Subcutaneous adipose tissue (tissue), 4 donors: ENCODE results near the gene HYAL4. TPM values are rescaled to one million over a fixed set of nuclear protein-coding genes. Genes with fewer than 3 reads are reported as not detected.

ENCODE experiments used
- total RNA-seq, 4 donors: library from RNA; depleted of rRNA; stranded (reverse); fragments of >200 nt; gene quantifications; one replicate each; pipeline ENCODE4 v1.1.0, GENCODE V29; 2016
- TF ChIP-seq, protein P1 (sequence below): fragments of 450-650 bp; IDR thresholded peaks from one replicate; pipeline ENCODE4 v1.5.1; 2016; ENCODE audit warnings: low read depth, mild to moderate bottlenecking, control low read depth, antibody characterized with exemption, moderate library complexity

The HYAL4 gene
- total RNA-seq, 4 donors from 2014 or later: 0.17 TPM; not detected in 3

DNA sequence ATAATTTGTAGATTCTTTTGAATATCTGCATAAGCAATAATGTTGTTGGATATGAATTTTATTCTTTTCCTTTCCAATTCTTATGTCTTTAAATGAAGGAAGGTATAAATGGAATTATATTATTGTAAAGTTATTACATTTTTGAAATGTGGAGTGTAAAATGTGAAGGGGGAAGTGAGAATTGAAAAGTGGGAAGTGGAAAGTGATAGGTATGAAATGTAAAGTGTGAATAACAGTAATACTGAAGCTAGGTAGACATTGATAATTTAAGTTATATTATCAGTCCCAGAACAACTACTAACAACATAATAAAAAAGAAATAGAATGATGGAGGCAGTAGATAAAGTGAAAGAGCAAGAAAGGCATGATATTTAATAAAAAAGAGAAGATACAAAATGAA is 39.7 kb upstream of the HYAL4 start:
- TF ChIP-seq, protein P1, sequence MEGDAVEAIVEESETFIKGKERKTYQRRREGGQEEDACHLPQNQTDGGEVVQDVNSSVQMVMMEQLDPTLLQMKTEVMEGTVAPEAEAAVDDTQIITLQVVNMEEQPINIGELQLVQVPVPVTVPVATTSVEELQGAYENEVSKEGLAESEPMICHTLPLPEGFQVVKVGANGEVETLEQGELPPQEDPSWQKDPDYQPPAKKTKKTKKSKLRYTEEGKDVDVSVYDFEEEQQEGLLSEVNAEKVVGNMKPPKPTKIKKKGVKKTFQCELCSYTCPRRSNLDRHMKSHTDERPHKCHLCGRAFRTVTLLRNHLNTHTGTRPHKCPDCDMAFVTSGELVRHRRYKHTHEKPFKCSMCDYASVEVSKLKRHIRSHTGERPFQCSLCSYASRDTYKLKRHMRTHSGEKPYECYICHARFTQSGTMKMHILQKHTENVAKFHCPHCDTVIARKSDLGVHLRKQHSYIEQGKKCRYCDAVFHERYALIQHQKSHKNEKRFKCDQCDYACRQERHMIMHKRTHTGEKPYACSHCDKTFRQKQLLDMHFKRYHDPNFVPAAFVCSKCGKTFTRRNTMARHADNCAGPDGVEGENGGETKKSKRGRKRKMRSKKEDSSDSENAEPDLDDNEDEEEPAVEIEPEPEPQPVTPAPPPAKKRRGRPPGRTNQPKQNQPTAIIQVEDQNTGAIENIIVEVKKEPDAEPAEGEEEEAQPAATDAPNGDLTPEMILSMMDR: no peak

DNA sequence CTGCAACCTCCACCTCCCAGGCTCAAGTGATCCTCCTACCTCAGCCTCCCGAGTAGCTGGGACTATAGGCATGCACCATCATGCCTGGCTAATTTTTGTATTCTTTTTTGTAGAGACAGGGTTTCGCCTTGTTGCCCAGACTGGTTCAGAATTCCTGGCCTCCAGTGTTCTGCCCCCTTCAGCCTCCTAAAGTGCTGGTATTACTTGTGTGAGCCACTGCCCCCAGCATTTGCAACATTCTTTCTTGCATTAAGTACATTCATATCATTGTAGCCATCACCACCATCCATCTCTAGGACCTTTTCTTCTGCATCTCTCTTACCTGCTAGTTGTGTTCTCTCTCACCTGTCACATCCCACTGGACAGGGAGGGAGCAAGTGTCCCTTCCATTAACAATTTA is 35.5 kb upstream of the HYAL4 start:
- TF ChIP-seq, protein P1: no peak

DNA sequence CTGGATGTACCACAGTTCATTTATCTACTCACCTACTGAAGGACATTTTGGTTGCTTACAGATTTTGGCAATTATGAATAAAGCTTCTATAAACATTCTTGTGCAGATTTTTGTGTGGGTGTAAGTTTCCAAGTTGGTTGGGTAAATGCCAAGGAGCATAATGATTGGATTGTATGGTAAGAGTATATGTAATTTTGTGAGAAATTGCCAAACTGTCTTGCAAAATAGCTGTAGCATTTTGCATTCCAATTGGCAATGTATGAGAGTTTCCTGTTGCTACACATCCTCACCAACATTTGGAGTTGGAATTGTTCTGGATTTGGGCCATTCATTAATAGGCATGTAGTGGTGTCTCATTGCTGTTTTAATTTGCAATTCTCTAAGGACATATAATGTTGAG is 33.9 kb upstream of the HYAL4 start:
- TF ChIP-seq, protein P1: no peak

DNA sequence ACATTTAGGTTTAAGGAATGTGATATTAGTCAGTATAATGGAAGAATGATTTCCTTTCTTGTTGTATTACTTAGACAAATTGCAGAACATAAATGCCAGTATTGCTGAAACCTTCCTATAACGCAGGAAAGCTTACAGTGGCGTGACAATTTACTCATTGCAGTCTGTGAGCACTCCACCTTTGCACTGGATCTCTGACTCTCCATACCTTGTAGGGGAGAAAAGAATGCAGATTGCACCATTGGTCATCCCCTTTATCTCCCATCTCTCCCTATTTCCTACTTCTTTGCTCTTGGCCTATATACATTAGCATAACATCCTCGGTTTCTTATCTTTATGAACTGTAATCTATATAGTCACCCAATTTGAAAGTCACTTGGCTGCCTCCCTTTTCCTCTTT is 28.1 kb upstream of the HYAL4 start:
- TF ChIP-seq, protein P1: no peak

DNA sequence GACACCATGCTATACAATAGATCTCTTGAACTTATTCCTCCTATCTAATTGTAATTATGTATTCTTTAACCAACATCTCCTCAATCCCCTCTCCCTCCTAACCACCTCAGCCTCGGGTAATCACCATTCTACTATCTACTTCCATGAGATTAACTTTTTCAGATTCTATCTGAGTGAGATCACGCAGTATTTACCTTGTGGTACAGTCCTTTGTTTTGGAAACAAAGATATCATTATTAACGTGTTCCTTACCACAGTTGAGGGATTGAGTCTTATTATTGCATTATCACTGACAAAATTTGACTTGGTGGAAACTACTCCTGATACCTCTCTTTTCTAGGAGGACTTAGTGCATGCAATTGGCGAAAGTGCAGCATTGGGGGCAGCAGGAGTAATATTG is 26.0 kb upstream of the HYAL4 start:
- TF ChIP-seq, protein P1: no peak

DNA sequence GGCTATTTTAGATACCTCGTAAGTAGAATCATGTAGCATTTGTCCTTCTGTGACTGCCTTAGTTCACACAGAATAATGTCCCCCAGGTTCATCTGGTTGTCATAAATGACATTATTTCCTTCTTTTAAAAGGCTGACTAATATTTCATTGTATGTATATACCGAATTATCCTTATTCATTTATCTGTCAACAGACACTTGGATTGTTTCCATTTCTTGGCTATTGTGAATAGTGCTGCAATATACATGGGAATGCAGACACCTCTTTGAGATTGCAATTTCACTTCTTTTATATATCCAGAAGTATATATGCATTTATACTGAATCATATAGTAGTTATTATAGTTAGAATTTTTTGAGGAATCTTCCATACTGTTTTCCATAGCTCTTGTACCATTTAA is 24.1 kb upstream of the HYAL4 start:
- TF ChIP-seq, protein P1: no peak

DNA sequence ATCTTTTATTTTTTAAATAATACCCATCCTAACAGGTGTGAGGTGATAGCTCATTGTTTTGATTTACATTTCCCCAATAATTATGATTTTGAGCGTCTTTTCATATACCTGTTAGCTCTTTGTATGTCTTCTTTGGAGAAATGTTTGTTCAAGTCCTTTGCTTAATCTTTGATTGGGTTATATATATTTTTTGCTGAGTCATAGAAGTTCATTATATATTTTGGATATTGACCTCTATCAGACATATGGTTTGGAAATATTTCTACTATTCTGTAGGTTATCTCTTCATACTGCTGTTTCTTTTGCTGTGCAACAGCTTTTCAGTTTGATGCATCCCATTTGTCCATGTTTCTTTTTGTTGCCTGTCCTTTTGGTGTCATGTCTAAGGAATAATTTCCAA is 23.6 kb upstream of the HYAL4 start:
- TF ChIP-seq, protein P1: no peak
